ENCODE measurements around the gene EXOSC3.

GRCh38 chr9:37752642-37753488 lies 32.0 kb downstream of the EXOSC3 start:
- TF ChIP-seq SMYD3 (CRISPR knock-in tag; IDR thresholded peaks at IDR 0.05), result no peak
- no peak for TF ChIP-seq ZNF326 (CRISPR knock-in tag; IDR thresholded peaks at IDR 0.05; ENCODE audit: borderline replicate concordance)
- TF ChIP-seq ZMYM4 (CRISPR knock-in tag; IDR thresholded peaks at IDR 0.05), result peak; percentile 36; the same call in 1 of the 2 replicates
- TF ChIP-seq SP4 (CRISPR knock-in tag; IDR thresholded peaks at IDR 0.05), result no peak
- TF ChIP-seq TAF1 (CRISPR knock-in tag; IDR thresholded peaks at IDR 0.05), result no peak
- TF ChIP-seq HES4 (CRISPR knock-in tag; IDR thresholded peaks at IDR 0.05; ENCODE audit: borderline replicate concordance), result no peak
- no peak for TF ChIP-seq DNMT1 (CRISPR knock-in tag; IDR thresholded peaks at IDR 0.05)
- TF ChIP-seq, protein P1, sequence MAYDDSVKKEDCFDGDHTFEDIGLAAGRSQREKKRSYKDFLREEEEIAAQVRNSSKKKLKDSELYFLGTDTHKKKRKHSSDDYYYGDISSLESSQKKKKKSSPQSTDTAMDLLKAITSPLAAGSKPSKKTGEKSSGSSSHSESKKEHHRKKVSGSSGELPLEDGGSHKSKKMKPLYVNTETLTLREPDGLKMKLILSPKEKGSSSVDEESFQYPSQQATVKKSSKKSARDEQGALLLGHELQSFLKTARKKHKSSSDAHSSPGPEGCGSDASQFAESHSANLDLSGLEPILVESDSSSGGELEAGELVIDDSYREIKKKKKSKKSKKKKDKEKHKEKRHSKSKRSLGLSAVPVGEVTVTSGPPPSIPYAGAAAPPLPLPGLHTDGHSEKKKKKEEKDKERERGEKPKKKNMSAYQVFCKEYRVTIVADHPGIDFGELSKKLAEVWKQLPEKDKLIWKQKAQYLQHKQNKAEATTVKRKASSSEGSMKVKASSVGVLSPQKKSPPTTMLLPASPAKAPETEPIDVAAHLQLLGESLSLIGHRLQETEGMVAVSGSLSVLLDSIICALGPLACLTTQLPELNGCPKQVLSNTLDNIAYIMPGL (CRISPR knock-in tag; IDR thresholded peaks at IDR 0.05; ENCODE audit: borderline replicate concordance in 1 of 2, low read depth in 1 of 2), result no peak
- no peak for TF ChIP-seq ZKSCAN8 (CRISPR knock-in tag; IDR thresholded peaks at IDR 0.05; ENCODE audit: borderline replicate concordance)
